HFF-Myc (cell line): ENCODE measurements around the gene TTLL7.

ENCODE experiments used
- DNase-seq: peaks from one replicate; pipeline ENCODE4 v3.0.0-alpha.2; 2011; ENCODE audit warnings: low read depth; ENCODE audit errors: extremely low read depth
- H3K4me3 ChIP-seq: replicated peaks from 2 replicates; pipeline ENCODE4 v1.5.1; 2011; ENCODE audit warnings: low read depth, mild to moderate bottlenecking, control low read depth, low read length
- TF ChIP-seq, protein P1 (sequence below): IDR thresholded peaks from 2 replicates; pipeline ENCODE4 v1.5.1; 2012; ENCODE audit warnings: mild to moderate bottlenecking, low read depth, low read length, control low read depth; ENCODE audit errors: missing control alignments

TTLL7 gene

GRCh38 chr1:84006591-84006990, 7.7 kb upstream of the TTLL7 start:
- no peak overlapping the region for H3K4me3 ChIP-seq
- no peak for DNase-seq
- TF ChIP-seq, protein P1, sequence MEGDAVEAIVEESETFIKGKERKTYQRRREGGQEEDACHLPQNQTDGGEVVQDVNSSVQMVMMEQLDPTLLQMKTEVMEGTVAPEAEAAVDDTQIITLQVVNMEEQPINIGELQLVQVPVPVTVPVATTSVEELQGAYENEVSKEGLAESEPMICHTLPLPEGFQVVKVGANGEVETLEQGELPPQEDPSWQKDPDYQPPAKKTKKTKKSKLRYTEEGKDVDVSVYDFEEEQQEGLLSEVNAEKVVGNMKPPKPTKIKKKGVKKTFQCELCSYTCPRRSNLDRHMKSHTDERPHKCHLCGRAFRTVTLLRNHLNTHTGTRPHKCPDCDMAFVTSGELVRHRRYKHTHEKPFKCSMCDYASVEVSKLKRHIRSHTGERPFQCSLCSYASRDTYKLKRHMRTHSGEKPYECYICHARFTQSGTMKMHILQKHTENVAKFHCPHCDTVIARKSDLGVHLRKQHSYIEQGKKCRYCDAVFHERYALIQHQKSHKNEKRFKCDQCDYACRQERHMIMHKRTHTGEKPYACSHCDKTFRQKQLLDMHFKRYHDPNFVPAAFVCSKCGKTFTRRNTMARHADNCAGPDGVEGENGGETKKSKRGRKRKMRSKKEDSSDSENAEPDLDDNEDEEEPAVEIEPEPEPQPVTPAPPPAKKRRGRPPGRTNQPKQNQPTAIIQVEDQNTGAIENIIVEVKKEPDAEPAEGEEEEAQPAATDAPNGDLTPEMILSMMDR: no peak

GRCh38 chr1:84001501-84001900, 2.6 kb upstream of the TTLL7 start:
- TF ChIP-seq, protein P1: no peak
- no peak for DNase-seq

DNA sequence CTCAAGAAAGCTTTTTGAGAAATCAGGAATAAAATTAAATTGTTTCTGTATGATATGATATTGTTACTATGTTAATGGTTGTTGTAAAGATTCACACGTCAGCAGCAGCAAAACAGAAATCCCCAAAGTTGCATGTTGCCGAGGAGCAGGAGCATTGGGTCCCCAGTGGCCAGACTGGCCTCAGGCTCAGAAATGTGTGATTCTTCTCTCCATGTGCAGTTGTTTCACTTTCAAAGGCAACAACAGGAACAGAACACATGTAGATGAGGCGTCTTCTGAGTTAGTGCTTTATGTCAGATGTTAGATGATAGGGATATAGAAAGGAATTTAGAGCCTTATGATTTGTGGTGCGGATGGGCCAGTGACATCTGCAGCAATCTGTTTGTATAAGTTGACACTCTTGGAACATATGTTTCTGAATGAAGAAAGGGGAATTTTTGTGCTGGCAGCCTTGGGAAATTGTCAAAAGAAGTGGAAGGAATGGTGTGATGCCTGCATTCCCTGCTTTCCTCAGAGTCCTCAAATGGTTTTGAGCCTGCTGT, 2.1 kb upstream of the TTLL7 start:
- no peak overlapping the region for H3K4me3 ChIP-seq
- TF ChIP-seq, protein P1: no peak
- DNase-seq: no peak

More at GRCh38 chr1:84001501-84001900, 2.6 kb upstream of the TTLL7 start:
- H3K4me3 ChIP-seq: no peak overlapping the region

DNA sequence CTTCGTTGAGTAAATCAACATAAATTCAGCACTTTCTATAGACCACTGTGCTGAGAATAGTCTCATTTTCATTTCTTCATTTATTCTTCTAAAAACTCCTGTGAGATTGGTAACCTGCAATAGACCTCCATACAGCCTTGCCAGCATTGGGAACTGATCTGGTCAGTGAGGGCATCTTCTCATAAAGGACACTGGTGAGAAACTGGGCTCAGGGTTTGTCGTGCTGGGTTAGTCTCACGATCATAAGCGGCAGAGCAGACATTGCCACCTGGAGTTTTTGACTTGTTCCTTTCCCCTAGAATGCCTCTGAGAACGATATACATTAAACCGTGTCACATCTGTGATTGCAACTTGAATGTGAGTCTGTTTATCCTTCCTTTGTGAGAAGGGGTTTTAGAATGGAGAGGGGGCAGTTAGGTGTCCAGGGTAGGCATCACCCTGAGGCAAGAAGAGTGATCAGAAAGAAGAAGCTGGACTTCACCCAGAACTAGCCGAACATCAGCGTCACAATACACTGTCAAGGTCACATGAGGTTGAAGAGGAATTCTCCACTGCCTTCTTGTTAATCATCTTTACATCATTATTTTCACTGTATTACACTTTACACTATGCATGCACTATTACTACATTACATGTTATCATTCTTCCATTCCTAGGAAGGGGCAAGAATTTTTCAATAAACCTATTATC, 1.4 kb upstream of the TTLL7 start:
- TF ChIP-seq, protein P1: no peak
- DNase-seq: no peak
- no peak overlapping the region for H3K4me3 ChIP-seq

DNA sequence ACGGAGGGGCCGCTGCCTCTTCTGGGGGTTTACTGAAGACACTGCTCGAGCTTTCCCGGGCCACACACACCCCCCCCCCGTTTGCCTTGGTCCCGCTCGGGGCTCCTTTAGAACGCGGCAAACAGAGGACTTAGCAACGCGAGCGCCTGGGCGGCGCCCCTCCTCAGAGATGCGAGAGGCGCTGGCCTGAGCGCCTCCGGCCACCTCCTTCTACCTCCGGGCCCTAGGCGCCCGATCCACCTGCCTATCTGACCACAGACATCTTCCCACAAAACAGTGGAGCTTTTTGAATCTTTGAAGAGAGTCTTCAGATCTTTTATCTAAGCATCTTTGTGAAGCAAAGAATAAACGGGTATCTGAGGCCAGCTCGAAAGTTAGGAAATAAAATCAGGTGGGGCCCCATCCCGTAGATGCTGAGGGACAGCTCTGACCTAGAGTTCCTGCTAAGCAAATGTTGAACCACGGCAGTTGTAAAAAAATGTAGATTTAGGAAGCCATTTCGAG, 436 bp upstream of the TTLL7 start:
- DNase-seq: peak; percentile 40
- TF ChIP-seq, protein P1: no peak
- H3K4me3 ChIP-seq: peak overlapping the region; percentile 60

GRCh38 chr1:83998205-83998497, 781 bp downstream of the TTLL7 start:
- peak overlapping the region; percentile 60 for H3K4me3 ChIP-seq
- TF ChIP-seq, protein P1: no peak
- DNase-seq: no peak
